Astrocyte (in vitro differentiated cells and primary cell): ENCODE results near the gene AP5Z1.

Experiments used
- CTCF ChIP-seq: IDR thresholded peaks from 2 replicates; pipeline ENCODE4 v1.5.1; 2011; ENCODE audit warnings: low read depth, mild to moderate bottlenecking, inconsistent platforms, low read length, moderate library complexity; ENCODE audit not compliant: insufficient read depth
- EZH2 ChIP-seq: IDR thresholded peaks from 2 replicates; pipeline ENCODE4 v1.6.1; 2012; ENCODE audit warnings: mild to moderate bottlenecking, low read length, inconsistent platforms; ENCODE audit not compliant: insufficient read depth

GRCh38 chr7:4783762-4784351 lies 8.4 kb downstream of the AP5Z1 start:
- no peak for TF ChIP-seq CTCF
- no peak for TF ChIP-seq EZH2
